Activated naive CD4-positive, alpha-beta T cell treated with anti-CD3 and anti-CD28 coated beads for 36 hours (primary cell): ENCODE data around the gene ADAMTS7. TPM values are rescaled to one million over a fixed set of nuclear protein-coding genes. Genes with fewer than 3 reads are reported as not detected.
"Not testable (repeated sequence)": the region's sequence is repeated elsewhere in the genome, so short reads cannot be mapped to it uniquely, and the experiment has no call there.

Source experiments
- CTCF ChIA-PET: fragments of 350-600 bp; sonication (Branson Sonifier 250); formaldehyde crosslinking; loops from one replicate; lab custom pipeline; 2021; ENCODE audit warnings: antibody characterized with exemption; lab: Charles Lee
- DNase-seq: peaks from one replicate; pipeline ENCODE4 v3.0.0-alpha.2; 2020
- H3K27ac Mint-ChIP-seq: one replicate; pipeline ENCODE4 v1.8.0; 2021; ENCODE audit warnings: mild to moderate bottlenecking, mixed read lengths
- H3K27me3 Mint-ChIP-seq: one replicate; pipeline ENCODE4 v1.8.0; 2021; ENCODE audit warnings: low read depth, mixed read lengths
- H3K36me3 Mint-ChIP-seq: one replicate; pipeline ENCODE4 v1.8.0; 2021; ENCODE audit warnings: low read depth, mixed read lengths
- H3K4me1 Mint-ChIP-seq: one replicate; pipeline ENCODE4 v1.8.0; 2021; ENCODE audit warnings: low read depth, mixed read lengths
- H3K4me3 Mint-ChIP-seq: one replicate; pipeline ENCODE4 v1.8.0; 2021; ENCODE audit warnings: mild to moderate bottlenecking, moderate library complexity, mixed read lengths
- H3K9me3 Mint-ChIP-seq: one replicate; pipeline ENCODE4 v1.8.0; 2021; ENCODE audit warnings: mixed read lengths
- intact Hi-C: fragments of 100-400 bp; cut with micrococcal nuclease; formaldehyde crosslinking; loops from one replicate; pipeline ENCODE4 v1.15.1; 2023
- total RNA-seq, 2 experiments: library from RNA; stranded (reverse); gene quantifications; one replicate each; pipeline ENCODE4 v1.2.3, GENCODE V29; 2021

The ADAMTS7 gene
- total RNA-seq, 2 experiments from 2014 or later, result 0.07 to 0.10 TPM

GRCh38 chr15:78810362-78811123, 721 bp downstream of the ADAMTS7 start:
- CTCF ChIA-PET, result interaction anchor here (0.6 kb wide), 1 partner anchor 26 kb away, joined by 3 read pairs; no protein-coding TSS in a partner anchor
- Mint-ChIP-seq H3K9me3 (peaks cover 3% of the 10 kb centered on the region), H3K36me3 (no peaks in the 10 kb centered on the region), H3K27ac (no peak overlapping the region), H3K4me3 (peak overlapping the region; percentile 62), H3K27me3 (peaks cover 42% of the 10 kb centered on the region), H3K4me1 (peaks cover 4% of the 10 kb centered on the region)
- DNase-seq, result no peak
- intact Hi-C loops, result no loop called here

GRCh38 chr15:78810003-78810361, 1.3 kb downstream of the ADAMTS7 start:
- peaks cover 3% of the 10 kb centered on the region for H3K9me3 Mint-ChIP-seq
- intact Hi-C loops, result no loop called here
- H3K4me3 Mint-ChIP-seq, result peak overlapping the region; percentile 11
- no peak for DNase-seq
- H3K27me3 Mint-ChIP-seq, result peaks cover 41% of the 10 kb centered on the region
- peaks cover 4% of the 10 kb centered on the region for H3K4me1 Mint-ChIP-seq
- no peak overlapping the region for H3K27ac Mint-ChIP-seq
- H3K36me3 Mint-ChIP-seq, result no peaks in the 10 kb centered on the region
- CTCF ChIA-PET, result no interaction called here

DNA sequence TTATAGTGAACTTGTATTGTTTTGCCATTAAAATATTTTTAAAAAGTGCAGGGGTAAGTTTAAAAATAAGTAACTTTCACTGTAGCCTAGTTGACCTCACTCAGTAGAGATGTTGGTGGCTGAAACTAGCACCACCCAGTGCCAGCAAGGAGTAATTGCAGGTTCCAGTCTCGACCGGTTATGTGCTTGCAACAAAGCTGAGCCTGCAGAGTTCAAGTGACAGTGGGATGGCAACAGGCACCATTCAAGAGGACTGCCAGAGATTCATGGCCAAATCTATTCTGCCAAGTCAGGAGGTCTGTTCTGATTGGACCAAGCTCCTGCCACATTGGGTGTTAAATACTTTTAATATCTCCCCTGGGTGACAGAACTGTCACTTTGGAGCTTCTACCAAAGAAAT, 2.7 kb downstream of the ADAMTS7 start:
- H3K4me3 Mint-ChIP-seq, result no peak overlapping the region
- H3K27me3 Mint-ChIP-seq, result peaks cover 30% of the 10 kb centered on the region
- intact Hi-C loops, result loop anchor here (5.0 kb wide), 1 partner anchor 51 kb away; no protein-coding TSS in a partner anchor
- DNase-seq, result peak; percentile 45
- CTCF ChIA-PET, result interaction anchor here (0.5 to 1.1 kb wide), 9 partner anchors 10 to 342 kb away, joined by 3 to 5 read pairs (median 3); partner anchors contain the start of gene CHRNA3
- no peak overlapping the region for H3K27ac Mint-ChIP-seq
- H3K9me3 Mint-ChIP-seq, result peaks cover 3% of the 10 kb centered on the region
- no peaks in the 10 kb centered on the region for H3K36me3 Mint-ChIP-seq
- H3K4me1 Mint-ChIP-seq, result peaks cover 4% of the 10 kb centered on the region

DNA sequence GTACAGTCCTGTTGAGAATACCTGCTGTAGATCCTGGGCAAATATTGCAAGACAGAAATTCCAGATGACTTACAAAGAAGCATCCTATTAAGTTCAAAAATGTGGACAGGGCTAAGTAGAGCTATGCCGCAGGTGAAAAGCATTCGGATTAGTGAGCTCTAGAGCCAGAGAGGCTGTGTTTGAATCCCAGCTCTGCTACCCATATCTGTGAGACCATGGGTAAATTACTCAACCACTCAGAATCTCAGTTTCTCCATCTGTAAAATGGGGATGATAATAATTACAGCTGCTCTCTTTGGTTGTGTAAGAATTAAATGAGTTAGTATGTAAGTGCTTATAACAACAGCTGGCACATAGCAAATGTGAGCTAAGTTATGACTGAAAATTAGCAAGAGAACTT, 3.9 kb downstream of the ADAMTS7 start:
- Mint-ChIP-seq H3K27ac (no peak overlapping the region), H3K4me3 (no peak overlapping the region), H3K27me3 (peaks cover 21% of the 10 kb centered on the region)

DNA sequence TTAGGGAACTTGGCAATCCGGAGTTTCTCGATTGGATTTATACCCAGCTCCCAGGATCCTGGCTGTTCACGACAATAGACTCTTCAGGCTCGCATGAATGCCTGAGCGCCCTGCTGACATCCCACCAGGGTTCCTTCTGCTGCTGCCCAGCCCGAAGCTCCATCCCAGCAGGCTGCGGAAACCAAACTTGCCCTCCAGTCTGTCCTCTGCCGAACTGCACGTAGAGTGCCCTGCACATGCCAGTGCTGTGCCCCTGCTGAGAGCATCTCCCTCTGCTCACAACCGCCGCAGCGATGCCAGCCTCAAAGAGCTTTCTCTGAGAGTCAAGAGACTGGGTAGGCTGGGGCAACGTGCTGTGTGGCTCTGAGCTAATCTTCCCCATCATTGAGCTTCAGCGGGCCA, 6.9 kb downstream of the ADAMTS7 start:
- Mint-ChIP-seq H3K36me3 (no peaks in the 10 kb centered on the region), H3K27me3 (peaks cover 9% of the 10 kb centered on the region), H3K4me1 (no peaks in the 10 kb centered on the region), H3K27ac (no peak overlapping the region), H3K4me3 (no peak overlapping the region), H3K9me3 (peaks cover 3% of the 10 kb centered on the region)
- intact Hi-C loops, result no loop called here
- DNase-seq, result no peak
- CTCF ChIA-PET, result no interaction called here

More for the DNA sequence above, 3.9 kb downstream of the ADAMTS7 start:
- no peaks in the 10 kb centered on the region for H3K36me3 Mint-ChIP-seq
- H3K9me3 Mint-ChIP-seq, result peaks cover 3% of the 10 kb centered on the region
- peaks cover 3% of the 10 kb centered on the region for H3K4me1 Mint-ChIP-seq
- CTCF ChIA-PET, result interaction anchor here (0.5 to 1.3 kb wide), 9 partner anchors 11 to 187 kb away, joined by 3 to 8 read pairs (median 3); partner anchors contain the start of gene CHRNA3
- DNase-seq, result no peak
- intact Hi-C loops, result loop anchor here (5.0 kb wide), 1 partner anchor 50 kb away; no protein-coding TSS in a partner anchor

DNA sequence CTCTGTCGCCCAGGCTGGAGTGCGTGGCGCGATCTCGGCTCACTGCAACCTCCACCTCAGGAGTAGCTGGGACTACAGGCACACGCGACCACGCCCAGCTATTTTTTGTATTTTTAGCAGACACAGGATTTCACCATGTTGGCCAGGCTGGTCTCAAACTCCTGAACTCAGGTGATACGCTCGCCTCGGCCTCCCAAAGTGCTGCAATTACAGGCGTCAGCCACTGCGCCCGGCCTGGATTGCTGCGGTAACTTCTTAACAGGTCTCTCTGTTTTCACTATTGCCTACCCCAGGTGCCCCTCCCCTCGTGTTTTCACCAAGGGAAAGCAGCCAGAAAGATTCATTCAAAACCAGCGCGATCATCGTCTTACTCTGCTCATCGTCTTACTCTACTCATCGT, 10.5 kb downstream of the ADAMTS7 start:
- Mint-ChIP-seq H3K4me3 (no peak overlapping the region), H3K4me1 (no peaks in the 10 kb centered on the region), H3K27ac (no peak overlapping the region), H3K27me3 (no peaks in the 10 kb centered on the region), H3K9me3 (no peaks in the 10 kb centered on the region), H3K36me3 (no peaks in the 10 kb centered on the region)
- CTCF ChIA-PET, result no interaction called here
- DNase-seq, result no peak
- intact Hi-C loops, result no loop called here

DNA sequence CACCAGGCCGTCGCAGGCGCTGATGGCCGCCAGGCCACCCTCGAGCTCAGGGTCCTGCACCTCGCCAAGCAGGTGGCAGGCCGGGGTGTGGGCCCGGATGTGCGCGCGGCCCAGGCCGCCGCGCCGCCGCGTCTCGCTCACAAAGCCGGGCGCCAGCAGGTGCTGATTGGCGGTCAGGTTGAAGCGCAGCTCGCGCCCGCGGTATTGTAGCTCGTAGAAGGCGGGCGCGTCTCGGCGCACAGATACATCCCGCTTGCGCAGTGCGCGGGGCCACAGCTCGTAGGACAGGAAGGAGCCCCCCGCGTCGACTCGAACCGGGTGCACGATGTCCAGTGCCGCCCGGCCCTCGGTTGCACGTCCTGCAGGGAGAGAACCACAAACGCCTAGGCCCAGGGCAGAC, 11.1 kb downstream of the ADAMTS7 start:
- H3K27ac Mint-ChIP-seq, result no peak overlapping the region
- DNase-seq, result no peak
- CTCF ChIA-PET, result interaction anchor here (0.6 kb wide), 1 partner anchor 8 kb away, joined by 4 read pairs; no protein-coding TSS in a partner anchor

GRCh38 chr15:78799102-78799501, 12.2 kb downstream of the ADAMTS7 start:
- H3K4me3 Mint-ChIP-seq, DNase-seq, H3K4me1 Mint-ChIP-seq, CTCF ChIA-PET, H3K9me3 Mint-ChIP-seq, H3K27me3 Mint-ChIP-seq, intact Hi-C loops, H3K27ac Mint-ChIP-seq, H3K36me3 Mint-ChIP-seq: not testable (repeated sequence)

More for the DNA sequence above, 11.1 kb downstream of the ADAMTS7 start:
- Mint-ChIP-seq H3K4me3 (no peak overlapping the region), H3K27me3 (no peaks in the 10 kb centered on the region), H3K9me3 (no peaks in the 10 kb centered on the region), H3K4me1 (no peaks in the 10 kb centered on the region), H3K36me3 (no peaks in the 10 kb centered on the region)
- intact Hi-C loops, result no loop called here

DNA sequence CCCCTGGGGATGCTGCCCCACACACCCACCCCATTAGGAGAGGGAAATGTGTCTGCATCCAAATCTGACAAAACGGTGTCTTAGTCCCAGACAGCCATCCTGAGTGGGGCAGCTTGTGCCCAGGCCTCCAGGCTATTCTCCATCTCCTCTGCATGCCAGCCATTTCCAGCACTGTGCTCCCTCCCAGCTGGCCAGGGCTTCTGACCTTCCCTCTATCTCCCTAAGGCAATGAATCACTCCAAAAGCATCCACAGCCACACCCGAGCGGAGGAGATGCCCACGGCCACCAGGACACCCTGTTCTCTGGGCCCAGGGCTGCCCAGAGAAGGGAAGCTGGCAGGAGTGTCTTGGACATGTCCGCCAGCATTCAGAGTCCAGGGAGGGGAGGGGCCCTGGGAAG, 12.9 kb downstream of the ADAMTS7 start:
- H3K4me3 Mint-ChIP-seq, H3K27me3 Mint-ChIP-seq, H3K9me3 Mint-ChIP-seq, DNase-seq, H3K27ac Mint-ChIP-seq, H3K36me3 Mint-ChIP-seq, H3K4me1 Mint-ChIP-seq, CTCF ChIA-PET, intact Hi-C loops: not testable (repeated sequence)

GRCh38 chr15:78797951-78798350, 13.3 kb downstream of the ADAMTS7 start:
- Mint-ChIP-seq H3K27me3 (no peaks in the 10 kb centered on the region), H3K36me3 (no peaks in the 10 kb centered on the region), H3K4me3 (no peak overlapping the region), H3K4me1 (no peaks in the 10 kb centered on the region), H3K27ac (no peak overlapping the region), H3K9me3 (no peaks in the 10 kb centered on the region)
- intact Hi-C loops, result no loop called here
- CTCF ChIA-PET, result no interaction called here
- no peak for DNase-seq

GRCh38 chr15:78796510-78796909, 14.8 kb downstream of the ADAMTS7 start:
- DNase-seq, result no peak
- Mint-ChIP-seq H3K36me3 (no peaks in the 10 kb centered on the region), H3K4me1 (no peaks in the 10 kb centered on the region), H3K9me3 (no peaks in the 10 kb centered on the region), H3K27ac (no peak overlapping the region), H3K4me3 (no peak overlapping the region), H3K27me3 (no peaks in the 10 kb centered on the region)
- intact Hi-C loops, result no loop called here
- CTCF ChIA-PET, result interaction anchor here (1.0 kb wide), 1 partner anchor 10 kb away, joined by 3 read pairs; no protein-coding TSS in a partner anchor

GRCh38 chr15:78795043-78795442, 16.2 kb downstream of the ADAMTS7 start:
- H3K4me1 Mint-ChIP-seq, result peaks cover 2% of the 10 kb centered on the region
- no peak overlapping the region for H3K27ac Mint-ChIP-seq
- no peak overlapping the region for H3K4me3 Mint-ChIP-seq
- no peak for DNase-seq
- intact Hi-C loops, result no loop called here
- H3K9me3 Mint-ChIP-seq, result no peaks in the 10 kb centered on the region
- no peaks in the 10 kb centered on the region for H3K27me3 Mint-ChIP-seq
- CTCF ChIA-PET, result no interaction called here
- no peaks in the 10 kb centered on the region for H3K36me3 Mint-ChIP-seq

DNA sequence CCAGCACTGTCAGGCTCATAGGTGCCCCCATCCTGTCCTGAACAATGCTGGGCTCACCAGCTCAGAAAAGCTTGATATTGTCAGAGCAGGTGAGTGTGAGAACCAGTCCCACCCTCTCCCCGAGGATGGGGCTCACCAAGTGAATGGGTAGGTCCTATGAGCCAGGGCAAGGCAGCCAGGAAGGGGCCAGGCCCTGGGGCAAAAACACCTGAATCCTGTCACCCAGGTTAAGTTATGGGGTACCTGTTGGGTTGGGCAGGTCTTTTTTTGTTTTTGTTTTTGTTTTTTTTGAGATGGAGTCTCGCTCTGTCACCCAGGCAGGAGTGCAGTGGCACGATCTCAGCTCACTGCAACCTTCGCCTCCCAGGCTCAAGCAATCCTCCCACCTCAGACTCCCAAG, 16.8 kb downstream of the ADAMTS7 start:
- H3K4me3 Mint-ChIP-seq, intact Hi-C loops, DNase-seq, H3K27me3 Mint-ChIP-seq, H3K9me3 Mint-ChIP-seq, H3K27ac Mint-ChIP-seq, CTCF ChIA-PET, H3K4me1 Mint-ChIP-seq, H3K36me3 Mint-ChIP-seq: not testable (repeated sequence)
